Activated naive CD4-positive, alpha-beta T cell (primary cell): ENCODE measurements around the gene SPO11.

Experiments
- DNase-seq, 4 experiments: peaks; one replicate each; lab custom pipeline; 2025; lab: John Stamatoyannopoulos, UW

Gene SPO11, protein sequence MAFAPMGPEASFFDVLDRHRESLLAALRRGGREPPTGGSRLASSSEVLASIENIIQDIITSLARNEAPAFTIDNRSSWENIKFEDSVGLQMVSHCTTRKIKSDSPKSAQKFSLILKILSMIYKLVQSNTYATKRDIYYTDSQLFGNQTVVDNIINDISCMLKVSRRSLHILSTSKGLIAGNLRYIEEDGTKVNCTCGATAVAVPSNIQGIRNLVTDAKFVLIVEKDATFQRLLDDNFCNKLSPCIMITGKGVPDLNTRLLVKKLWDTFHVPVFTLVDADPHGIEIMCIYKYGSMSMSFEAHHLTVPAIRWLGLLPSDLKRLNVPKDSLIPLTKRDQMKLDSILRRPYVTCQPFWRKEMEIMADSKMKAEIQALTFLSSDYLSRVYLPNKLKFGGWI

DNA sequence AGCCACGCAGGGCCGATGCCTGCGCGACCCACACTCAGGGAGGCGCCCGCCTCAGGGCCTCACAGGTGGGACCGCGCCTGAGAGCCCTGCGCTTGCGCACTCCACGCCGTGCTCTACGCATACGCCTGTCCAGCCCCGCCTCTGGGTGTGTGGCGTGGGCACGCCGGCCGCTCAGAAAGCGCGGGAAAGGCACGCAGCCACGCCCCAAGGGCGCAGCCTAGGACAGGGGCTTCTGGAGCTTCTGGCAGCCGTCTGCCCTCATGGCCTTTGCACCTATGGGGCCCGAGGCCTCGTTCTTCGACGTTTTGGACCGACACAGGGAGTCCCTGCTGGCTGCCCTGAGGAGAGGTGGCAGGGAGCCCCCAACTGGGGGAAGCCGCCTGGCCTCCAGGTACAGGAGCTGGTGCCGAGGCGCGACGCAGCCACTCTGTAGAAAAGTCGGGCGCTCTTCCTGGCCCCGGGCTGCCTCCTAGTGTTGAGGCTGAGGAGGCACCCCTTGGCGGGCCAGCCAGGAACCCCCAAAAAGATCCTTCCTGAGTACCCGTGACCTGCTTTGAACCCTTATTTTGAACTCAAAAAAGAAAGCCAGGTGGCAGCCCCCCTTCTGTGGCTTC is at the start of gene SPO11:
Gene SPO11 (plus strand): TSS at position 196 of the 614 bp plus-strand sequence. CDS start 65 bp downstream, at position 261.
- no peak for DNase-seq

DNA sequence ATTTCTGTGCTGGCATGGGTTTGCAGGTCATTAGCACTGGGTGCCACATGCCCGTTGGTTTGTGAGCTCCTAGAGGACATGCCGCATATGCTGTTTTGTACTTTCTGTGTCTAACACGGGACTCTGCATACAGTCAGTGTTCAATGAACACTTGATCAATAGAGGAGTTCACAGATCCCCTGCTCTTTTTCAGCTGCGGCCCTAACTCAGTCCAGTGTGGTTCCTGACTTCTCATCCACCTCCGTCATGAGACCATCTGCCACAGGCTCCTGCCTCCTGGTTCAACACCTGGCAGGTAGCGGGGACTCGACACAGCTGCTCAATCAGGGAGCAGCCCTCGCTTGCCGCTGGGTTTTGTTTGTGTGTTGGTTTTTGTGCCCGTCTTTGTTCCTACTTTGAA is 49.4 kb upstream of the SPO11 start:
- DNase-seq, result no peak

DNA sequence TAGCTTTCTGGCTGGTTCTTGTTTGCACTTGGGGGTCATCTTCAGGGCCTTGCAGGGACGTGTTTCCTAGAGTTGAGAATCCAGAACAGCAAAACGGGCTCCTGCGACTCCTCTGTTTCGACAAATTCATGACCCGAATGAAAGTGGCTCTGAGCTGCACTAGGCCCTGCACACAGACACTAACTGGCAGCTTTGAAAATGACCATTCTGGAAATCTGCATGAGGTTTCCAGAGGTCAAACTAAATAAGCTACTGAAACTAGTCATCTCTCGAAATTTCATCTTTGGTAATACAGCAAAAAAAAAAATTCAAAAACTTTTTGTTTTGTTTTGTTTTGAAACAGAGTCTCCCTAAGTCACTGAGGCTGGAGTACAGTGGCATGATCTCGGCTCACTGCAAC is 47.7 kb upstream of the SPO11 start:
- no peak for DNase-seq

DNA sequence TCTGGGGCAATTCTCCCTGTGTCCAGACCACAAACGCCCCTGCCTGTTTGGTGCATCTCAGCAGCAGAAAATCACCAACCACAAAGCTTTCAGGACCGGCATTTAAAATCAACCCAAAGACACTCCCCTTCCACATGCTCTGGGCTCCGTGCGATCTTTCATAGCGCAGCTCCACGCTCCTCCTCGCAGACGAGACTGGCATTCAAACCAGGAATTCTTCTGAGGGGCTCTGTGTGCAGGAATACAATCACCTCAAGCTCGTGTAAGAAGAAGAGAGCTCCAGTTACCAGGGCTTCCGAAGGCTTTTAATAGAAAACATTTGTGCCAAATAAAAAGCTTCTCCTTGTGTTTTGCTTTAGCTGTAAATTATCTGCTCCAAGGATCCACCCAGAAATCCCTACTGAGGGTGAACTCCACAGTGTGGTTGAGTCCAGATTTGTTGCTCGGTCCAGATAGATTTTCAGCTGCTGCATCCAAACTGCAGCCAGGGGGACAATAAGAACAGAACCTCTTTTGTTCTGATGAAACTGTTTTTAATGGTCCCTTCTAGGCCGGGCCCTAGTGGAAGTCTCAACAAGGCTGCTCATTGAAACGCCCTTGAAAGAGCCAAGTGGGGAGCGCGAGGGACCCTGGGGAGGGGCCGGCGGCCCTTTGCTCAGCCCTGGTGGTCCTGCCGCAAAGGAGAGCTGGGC is 46.8 kb upstream of the SPO11 start:
- no peak for DNase-seq

DNA sequence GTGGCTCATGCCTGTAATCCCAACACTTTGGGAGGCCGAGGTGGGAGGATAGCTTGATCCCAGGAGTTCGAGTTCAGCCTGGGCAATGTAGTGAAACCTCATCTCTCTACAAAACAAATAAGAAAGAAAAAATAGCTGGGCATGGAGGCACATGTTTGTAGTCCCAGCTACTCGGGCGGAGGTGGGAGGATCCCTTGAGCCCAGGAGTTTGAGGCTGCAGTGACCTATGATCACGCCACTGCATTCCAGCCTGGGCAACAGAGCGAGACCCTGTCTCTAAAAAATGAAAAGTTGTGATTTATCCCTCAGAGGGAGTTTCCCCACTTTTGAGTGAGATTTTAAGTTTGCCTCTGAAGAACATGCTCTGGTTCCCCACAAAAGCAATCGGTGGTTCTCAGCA is 45.7 kb upstream of the SPO11 start:
- DNase-seq, result no peak

DNA sequence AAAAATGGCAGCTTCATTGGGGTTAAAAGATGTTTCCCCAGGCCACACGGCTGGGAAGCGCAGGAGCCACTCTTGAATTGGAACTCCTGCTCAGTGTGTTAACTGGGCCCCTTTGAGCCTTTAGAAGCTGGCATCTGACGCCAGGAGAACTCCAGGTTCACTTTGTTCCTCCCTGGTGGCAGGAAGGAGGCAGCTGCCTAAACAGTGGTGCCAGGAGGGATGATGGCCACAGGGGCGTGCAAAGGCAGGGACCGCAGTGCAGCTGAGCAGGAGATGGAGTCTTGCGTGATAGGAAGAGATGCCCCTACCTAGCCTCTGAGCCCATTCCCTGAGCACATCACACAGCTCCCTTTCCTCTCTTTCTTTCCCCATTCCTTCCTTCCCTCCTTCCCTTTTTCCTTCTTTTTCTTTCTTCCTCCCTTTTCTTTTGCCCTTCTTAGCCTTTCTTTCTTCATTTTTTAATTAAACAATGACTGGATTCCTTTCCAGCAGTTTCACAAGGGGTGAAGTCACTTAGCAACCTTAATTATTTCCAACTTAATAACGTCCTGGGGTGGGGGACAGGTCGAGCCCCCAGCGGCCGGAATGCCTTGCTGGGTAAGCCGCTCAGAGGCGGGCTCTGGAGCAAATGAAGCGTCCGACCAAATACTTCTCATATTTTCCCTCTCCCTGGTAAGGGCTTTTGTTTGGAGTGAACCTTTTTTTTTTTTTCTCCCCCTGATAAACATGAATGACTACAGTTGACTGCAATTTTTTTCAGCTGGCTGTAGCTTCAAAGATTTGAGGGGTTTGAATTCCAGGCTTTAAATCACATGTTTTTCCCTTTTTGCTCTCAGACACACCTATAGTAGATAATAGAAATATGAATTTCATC is 42.4 kb upstream of the SPO11 start:
- no peak for DNase-seq

DNA sequence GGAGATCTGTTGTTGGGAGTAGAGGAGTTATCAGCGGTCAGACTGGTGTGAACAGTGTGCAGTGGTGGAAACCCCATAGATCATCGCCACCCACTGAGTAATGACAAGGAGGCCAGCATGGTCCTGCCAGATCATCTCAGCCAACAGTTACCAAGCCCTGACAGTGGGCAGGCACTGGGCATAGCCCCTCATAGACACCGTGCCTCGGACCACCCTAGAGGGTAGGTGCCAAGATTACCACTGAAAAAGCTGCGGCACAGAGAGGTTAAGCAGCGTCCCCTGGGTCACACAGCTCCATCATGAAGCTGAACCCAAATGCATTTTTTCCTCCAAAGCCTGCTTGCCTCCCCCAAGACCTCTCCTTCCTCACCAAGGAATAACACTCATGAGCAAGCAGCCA is 41.7 kb upstream of the SPO11 start:
- no peak for DNase-seq

DNA sequence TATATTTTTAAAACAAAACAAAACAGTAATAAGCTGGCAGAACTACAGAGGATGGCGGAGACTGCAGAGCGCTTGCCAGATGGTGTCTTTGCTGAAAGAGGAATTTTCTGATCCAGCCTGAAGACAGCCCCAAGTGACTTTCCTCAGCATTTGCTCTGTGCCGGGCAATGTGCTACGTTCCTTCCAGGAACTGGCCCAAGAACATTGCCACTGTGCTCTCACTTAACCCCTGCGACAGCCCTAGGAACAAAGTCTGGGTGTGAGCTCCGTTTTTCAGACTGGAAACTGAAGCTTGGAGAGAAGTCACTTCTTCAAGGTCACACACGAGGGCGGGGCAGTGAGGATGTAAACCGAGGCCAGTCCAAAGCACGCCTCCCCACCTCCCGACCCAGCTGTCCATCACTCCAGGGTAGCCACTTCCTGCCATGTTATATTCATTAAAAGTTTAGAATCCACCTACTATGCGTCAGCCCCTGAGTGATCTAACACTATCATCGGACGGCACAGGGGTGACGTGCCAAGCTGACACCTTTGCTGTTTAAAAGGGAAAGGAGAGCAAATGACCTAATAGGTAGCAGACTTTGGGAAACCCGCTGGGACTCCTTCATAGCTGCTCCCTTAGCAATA is 40.8 kb upstream of the SPO11 start:
- no peak for DNase-seq

DNA sequence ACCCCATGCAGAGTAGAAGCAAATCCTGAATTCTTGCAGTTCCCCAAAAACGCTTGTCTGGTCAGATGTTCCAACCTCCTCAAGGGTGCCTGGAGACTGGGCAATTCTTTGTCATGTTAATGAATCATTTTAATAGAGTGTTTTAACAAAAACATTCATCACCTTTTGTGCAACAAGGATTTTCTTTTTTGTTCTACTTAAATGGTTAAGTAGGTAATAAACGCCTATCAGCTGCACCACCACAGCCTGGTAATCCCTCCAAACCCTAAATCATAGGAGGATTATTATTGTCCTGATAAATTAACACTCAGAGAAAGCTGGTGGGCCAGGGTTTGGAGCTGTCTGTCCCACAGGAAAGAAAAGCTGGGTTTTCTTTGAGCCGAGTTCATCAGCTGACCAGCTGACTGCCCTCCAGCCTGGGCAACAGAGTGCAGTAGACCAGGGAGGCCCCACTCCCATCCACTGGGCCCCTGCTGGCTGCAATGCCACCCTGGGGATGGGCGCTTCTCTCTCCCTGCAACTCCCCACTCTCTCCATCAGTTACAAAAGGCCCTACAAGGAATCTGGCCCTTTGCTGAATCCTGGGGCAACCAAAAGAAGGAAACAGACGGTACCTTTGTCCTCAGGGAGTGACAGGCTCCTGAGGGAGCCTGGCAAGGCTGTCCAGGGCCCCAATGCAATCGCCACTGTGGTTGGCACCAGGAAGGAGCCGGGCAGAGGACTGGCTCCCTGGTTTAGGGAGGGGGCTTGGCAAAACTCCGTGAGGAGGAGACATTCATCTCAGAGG is 40.0 kb upstream of the SPO11 start:
- DNase-seq, result no peak

DNA sequence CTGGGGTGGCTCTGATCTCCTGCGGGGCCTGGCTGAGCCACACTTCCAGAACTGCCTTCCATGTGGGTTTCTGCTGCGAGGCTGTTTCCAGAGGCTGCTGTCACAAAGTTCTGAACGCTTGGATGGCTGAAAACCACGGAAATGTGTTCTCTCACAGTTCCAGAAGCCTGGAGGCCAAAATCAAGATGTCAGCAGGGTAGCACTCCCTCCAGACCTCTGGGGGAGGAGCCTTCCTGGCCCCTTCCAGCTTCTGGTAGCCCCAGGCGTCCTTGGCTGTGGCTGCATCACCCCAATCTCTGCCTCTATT is 39.5 kb upstream of the SPO11 start:
- DNase-seq, result no peak

DNA sequence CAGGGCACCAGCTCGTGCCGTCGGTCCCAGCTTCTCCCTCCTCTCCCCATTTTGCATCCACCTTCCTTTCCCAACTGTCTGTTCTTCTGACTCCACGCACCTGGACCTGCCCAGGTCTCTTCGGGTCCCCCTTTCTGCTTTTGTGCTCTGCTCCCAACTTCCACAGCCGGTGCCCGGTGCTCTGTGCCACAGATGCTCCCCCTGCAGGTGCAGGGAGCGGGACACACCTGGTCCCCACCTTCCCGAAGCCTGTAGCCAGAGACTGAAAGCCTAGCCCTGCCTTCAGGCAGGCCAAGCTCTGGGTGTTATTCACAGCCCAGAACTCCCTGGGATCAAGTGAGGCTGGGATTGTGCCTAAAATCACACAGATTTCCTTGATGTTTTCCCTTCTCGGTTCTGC is 38.6 kb upstream of the SPO11 start:
- DNase-seq, result no peak

DNA sequence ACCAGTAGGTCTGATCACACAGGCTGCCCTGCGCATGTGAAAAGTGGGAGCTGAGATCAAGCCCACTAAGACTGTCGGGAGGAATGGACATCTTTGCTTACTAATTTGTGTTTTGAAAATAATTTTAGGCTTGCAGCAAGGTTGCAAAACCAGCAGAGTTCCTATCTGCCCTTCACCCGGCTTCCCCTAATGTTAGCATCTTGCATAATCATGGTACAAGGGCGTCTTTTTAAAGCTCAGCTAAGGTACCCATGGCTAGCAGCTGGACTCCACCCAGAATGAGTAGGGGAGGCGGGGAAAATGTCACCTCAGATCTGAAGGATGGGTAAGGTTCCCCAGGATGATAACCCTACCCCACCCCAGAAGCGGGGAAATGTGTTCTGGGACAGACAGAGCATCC is 37.9 kb upstream of the SPO11 start:
- DNase-seq, result no peak

DNA sequence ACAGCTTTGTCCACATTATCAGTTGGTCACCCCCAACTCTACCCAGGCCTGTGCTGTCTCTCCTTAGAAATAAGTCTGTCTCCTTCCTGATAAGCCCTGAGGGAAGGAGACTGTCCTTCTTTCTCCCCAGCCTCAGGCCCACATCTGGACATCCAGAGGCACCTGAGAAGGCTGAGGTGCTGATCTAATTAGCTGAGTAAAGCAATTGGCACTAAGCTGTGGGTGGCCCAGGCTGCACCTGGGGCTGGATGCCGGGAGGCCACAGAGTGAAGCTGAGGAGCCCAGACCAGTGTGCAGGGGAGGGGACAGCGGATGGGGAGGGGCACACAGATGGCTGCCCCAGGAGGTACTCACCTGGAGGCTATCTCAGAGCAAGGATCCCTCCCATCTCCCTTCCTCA is 37.0 kb upstream of the SPO11 start:
- no peak for DNase-seq

DNA sequence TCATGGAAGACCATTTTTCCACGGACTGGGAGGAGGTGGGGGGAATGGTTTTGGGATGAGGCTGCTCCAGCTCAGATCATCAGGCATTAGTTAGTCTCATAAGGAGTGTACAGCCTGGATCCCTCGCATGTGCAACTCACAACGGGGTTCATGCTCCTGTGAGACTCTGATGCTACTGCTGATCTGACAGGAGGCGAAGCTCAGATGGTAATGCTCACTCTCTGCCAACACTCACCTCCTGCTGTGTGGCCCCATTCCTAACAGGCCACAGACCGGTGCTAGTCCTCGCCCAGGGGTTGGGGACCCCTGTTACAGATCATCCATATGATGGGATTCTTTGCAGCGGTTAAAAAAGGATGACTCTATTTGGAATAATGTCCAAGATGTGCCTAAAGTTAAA is 35.6 kb upstream of the SPO11 start:
- no peak for DNase-seq

DNA sequence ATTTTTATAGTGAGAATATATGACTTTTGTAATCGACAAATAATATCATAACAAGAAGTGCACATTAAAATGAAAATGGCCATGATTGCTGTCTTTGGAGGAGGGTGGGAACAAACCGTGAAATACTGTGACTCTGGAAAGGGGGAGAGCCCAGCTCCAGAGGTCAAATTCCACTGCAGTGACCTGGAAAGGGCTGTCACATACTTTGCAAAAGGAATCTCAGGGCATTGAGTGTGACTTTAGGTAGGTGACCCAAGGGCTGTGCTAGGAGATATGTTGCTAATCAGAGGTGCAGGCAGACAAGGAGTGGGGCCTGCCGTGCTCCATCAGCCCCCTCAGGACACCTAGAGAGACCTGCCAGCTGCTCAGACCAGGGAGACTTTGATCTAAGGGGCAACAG is 35.1 kb upstream of the SPO11 start:
- DNase-seq, result no peak

DNA sequence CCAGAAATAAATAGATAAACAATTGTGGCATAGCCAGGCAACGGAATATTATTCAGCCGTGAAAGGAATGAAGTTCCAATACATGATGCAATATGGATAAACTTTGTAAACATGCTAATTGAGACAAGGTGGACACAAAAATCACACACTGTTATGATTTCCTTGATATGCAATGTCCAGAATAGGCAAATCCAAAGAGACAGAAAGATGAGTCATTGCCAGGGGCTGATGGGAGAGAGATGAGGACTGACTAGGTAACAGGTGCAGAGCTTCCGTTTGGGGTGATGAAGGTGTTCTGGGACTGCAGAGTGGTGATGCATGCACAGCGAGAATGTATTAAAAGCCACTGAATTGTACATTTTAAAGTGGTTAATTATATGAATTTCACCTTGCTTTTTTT is 31.1 kb upstream of the SPO11 start:
- no peak for DNase-seq

DNA sequence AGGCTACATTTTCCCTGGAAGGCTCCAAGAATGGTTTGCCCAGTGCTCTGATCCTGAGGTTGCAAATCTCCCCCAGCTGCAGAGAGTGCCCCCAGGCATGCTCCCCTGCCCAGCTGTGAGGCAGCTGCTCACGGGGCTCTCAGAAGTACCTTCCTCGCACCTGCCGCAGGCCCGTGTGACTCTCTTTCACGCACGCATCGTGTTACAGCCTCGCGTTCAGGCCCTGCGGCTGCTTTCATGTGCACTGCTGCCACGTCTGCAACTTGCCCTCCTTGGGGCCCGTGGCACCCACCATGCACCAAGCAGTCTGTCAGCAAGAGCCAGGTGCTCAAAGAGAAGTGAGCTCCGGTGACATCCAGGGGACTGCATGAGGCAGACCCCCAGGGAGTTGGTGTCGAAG is 28.6 kb upstream of the SPO11 start:
- no peak for DNase-seq

DNA sequence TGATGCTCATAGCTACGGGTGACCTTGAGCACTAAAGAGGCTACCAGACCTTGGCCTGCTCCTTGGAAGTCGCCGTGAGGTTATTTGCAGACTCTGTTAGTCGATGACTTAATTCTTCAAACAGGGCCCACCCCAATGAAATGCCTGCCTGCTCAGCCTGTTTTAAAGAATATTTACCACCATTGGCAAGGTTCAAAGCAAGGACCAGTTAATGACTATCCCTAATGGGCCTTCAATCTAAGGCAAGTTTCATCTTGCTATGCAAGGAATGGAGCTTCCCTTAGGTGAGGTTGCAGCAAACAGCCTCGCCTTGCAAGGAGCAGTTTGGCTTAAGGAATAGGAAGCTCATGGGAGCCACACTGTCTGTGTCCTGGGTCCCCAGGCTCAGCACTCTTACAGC is 22.9 kb upstream of the SPO11 start:
- DNase-seq, result no peak

DNA sequence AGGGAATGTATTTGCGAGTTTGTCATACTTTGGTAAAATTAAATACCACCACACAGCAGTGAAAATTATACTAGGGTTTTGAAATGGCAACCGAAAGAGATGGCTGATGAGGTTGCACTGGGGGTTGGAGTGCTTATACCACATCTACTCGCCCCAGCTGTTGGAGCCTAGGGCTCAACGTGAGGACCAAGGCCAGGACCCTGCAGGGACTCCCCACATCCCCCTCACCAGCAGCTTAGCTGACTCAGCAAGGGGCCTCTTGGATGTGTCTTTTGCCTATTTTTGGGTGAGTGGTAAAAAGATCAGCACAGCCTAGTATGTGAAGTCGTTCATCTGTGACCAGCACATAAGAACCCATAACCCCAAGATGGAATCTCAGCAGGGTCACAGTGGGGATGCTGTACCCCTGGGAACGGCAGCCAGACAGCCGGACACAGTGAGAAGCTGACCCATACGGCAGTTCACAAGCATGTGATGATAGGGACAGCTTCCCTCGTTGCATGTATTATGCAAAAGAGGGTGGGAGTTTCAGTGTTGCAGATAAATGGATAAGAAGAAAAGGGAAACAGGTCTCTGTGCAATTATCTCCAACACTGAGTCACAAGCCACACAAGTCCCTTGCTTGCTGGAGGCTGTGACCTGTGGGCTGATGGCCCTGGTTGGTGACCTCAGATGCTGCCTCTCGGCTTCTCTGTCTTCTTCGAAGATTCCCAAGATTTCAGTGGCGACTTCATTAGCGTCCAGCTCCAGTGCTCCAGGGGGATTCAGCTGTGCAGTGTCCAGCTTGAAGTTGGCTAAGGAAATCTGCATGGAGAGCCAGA is 20.9 kb upstream of the SPO11 start:
- DNase-seq, result no peak

DNA sequence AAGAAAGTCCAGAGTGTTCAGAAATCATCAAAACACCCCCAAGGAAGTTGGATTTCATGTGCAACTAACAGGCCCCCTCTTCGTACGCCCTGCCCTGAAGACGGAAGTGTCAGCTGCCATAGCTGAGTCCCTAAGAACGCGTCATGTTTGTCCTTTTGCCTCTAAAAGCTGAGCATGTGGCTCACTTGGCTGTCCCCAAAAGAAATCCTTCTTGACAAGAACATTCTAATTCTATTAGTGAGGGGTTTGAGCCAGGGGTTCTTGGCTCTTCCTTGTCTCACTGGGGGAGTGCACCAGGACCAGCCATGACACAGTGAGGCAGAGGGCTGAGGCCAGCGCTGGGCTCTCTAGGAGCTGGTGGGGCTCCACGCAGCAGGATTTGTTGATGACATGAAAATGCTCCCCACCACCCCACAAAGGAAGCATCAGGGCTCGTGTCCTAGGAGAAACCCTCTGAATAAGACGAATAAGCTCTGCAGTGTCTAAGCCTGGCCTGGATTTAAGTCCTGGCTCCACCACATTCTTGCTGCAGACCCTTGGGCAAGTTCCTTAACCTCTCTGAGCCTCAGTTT is 20.0 kb upstream of the SPO11 start:
- no peak for DNase-seq
